GM21381 (cell line): ENCODE results near the gene UCP3.
A peak's percentile ranks its signal among the peaks of the same experiment; 100 is the strongest.

ENCODE experiments used
- ATAC-seq: cut with Tn5 transposase; IDR thresholded peaks from one replicate; pipeline ENCODE4 v1.9.1; 2021; ENCODE audit warnings: mild to moderate bottlenecking, moderate library complexity; ENCODE audit not compliant: unreplicated experiment

UCP3 gene

GRCh38 chr11:73980001-73980961 is 28.6 kb downstream of the UCP3 start:
- ATAC-seq: peak; percentile 46

- ATAC-seq: no peak
Measured at GRCh38 chr11:73978576-73979086, 30.3 kb downstream of the UCP3 start.

DNA sequence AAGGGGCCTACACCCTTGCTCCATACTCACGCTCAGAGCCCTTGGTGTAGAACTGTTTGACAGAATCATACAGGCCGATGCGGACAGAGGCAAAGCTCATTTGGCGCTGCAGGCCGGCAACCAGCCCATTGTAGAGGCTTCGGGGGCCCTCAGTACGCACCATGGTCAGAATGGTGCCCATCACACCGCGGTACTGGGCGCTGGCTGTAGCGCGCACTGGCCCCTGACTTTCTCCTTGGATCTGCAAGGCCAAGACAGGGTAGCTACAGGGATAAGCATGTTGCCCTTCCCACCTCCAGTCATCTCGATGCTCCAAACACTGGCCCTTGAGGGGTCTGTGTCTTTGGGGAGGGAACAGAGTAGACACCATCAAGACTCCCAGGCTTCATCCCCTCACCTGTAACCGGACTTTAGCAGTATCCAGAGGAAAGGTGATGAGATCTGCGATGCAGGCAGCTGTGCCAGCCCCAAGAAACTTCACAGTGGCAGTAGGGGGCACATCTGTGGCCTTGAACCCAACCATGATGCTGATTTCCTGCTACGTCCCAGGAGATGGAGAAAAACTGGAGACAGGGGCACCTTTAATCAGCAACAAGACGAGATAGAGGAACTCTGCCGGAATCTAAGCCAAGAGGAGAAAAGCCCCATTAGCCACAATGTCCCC is 30.9 kb downstream of the UCP3 start:
- no peak for ATAC-seq

- no peak for ATAC-seq
Measured at GRCh38 chr11:73976451-73977151, 32.3 kb downstream of the UCP3 start.

- ATAC-seq: no peak
Measured at GRCh38 chr11:73975479-73975757, 33.5 kb downstream of the UCP3 start.

DNA sequence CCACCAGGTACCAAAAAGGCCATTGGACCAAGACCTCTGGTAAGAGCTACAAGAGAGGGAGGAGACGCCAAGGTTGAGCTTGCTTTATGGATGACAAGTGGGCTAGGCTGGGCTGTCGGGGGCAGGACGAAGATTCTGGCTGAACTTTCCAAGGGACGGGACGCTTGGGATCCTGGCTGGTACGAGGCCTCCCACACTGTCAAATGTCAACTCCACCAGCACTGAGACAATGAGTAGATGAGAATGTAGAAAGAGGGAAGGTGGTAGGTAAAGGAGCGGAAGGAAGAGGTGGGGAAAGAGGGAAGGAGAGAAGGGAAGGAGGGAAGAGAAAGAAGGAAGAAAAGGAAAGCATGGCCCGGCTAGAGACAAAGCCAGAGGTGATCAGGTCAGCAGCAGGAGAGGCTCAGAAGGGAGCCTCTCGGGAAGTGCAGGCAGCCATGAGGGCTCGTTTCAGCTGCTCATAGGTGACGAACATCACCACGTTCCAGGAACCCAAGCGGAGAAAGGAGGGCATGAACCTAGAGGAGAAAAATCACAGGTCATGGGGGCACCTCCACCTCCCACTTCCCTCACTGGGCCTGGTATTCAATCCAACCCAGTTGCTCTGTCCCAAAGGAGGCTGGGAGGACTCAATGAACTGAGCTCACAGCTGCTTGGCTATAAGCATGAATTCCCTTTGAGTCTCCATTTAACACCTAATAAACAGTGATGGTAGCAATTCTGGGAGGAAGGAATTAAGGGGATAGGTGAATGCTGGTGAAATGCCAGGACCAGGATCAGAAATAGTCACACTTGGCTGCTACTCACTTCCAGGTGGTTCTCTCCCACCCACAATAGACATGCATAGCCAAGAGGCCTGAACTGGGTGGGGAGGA is 34.0 kb downstream of the UCP3 start:
- ATAC-seq: no peak

DNA sequence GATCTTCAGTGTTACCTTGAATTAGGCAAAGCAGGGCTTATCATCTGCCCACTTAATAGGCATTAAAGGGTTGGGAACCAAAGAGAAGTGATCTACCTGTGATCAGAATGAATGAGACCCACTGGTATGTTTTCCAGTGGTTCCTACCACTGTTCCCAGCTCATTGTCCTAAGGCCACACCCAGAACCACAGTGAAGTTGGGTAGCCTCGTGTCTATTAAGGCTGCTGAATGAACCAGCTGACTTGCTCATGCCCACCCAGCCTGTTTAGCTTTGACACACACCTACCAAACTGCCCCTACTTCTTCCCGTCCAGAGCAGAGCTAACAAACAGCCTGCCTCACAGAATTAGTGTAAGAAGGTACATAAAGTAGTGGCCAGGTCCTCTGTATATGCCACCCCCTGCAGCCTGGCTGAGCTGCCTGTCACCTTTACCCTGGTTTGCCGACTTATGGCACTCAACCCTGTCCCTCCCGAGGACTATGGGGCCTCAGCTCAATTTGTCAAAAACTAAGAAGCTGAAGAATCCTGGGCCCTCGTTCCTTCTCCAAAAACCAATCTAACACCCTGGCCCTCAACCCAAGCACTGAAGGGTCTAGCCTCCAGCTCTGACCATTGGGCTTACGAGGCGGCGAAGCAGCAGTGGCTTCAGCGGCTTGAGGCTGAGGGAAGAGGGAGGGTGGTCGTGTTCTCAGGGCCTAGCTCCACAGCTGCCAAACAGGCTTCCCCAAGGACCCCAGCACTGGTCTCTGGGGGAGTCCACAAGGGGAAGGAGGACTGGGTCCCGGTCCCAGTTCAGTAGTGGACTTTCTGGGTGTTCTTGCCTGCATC is 36.0 kb downstream of the UCP3 start:
- ATAC-seq: no peak

DNA sequence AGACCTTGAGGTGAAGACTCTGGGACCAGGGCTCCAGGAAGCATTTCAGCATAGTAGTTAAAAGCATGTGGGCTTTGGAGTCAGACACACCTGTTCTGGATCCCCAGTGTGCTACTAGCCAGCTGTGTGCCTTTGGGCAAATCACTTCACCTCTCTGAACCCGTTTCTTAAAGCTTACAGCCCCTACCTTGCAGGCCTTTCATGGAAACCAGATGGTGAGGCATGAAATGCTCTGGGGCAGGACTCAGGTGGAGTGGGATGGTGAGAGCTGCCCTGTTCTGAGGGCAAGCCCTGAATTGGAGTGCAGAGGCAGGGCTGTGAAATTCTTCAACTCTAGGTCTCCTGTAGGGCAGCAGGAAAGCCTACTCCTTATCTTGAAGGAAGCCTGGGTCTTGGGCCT is 36.7 kb downstream of the UCP3 start:
- ATAC-seq: no peak

- ATAC-seq: no peak
Measured at GRCh38 chr11:73971175-73971719, 37.6 kb downstream of the UCP3 start.

DNA sequence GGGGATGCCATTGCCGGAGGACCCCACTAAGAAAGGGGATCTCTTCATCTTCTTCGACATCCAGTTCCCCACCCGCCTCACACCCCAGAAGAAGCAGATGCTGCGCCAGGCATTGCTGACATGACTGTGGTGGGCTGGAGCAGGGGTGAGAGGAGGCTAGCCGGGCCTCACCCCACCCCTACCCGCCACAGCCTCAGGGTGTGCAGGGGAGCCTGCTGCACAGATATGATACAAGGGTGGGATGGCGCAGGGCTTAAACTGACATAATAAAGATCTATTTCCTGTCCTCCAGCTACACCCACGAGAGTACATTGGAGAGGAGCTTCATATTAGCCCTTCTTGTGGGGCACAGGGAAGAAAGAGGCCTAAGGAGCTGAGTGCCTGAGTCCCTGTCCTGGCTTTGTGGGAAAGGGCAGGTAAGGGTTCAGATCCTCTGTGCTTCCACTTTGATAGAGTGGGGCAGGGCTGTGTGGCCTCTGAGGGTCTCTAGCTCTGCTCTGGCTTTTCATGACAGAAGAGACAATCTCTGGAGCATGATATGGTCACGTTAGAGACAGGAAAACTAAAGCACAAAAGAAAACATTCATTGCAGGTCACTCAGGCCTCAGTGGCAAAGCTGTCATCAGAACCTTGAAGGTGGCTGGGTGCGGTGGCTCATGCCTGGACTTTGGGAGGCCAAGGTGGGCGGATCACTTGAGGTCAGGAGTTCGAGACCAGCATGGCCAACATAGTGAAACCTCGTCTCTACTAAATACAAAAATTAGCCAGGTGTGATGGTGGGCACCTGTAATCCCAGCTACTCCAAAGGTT is 38.7 kb downstream of the UCP3 start:
- ATAC-seq: no peak

GRCh38 chr11:73969091-73969490 is 39.8 kb downstream of the UCP3 start:
- no peak for ATAC-seq

GRCh38 chr11:73968356-73968966 is 40.4 kb downstream of the UCP3 start:
- no peak for ATAC-seq

DNA sequence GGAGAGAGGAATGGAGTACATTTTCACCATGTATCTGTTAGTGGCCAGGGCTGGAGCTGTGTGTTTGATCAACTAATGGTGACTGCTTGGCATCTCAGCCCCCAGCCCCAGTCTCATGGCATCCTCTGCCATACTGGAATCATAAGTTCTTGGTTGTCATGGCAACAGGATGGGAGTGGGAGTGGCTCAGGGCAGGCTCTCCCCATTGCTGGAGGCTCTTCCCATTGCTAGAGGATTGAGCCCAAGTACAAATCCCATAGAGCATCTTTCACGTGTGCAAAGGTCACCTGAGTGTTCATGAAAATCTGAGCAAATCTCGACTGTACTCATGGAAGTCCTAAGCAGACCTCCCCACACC is 43.1 kb downstream of the UCP3 start:
- ATAC-seq: no peak

DNA sequence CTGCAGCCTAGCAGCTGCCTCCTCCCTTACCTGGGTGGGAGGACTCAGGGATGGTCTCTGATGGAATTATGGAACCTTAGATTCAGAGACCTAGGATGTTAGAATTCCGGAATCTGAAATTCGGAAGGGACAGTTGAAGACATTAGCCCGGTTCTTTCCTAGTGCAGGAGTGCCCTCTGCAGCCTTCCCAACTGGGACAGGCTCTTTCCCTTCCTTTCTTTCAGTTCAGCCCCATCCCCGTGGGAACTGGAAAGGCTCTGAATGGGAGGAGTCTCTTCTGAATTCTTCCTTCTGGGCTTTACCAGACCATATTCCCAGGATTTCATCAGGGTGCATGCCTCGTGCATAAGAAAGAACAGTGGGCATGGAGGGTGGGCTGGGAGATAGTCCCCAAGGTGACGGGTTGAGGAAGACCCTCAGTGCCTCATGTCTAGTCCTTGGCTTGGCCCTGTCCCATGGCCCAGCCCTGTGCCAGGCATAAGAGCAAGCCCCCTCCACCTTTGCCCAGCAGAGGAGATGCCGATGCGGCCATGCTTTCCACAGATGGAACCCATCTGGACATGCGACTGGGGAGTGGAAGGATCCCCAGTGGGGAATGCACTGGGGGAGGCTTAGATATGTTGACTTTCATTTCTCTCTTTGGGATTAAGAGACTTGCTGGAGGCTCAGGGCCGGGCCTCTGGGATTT is 43.7 kb downstream of the UCP3 start:
- ATAC-seq: no peak

- ATAC-seq: no peak
Measured at GRCh38 chr11:73963861-73964260, 45.0 kb downstream of the UCP3 start.

DNA sequence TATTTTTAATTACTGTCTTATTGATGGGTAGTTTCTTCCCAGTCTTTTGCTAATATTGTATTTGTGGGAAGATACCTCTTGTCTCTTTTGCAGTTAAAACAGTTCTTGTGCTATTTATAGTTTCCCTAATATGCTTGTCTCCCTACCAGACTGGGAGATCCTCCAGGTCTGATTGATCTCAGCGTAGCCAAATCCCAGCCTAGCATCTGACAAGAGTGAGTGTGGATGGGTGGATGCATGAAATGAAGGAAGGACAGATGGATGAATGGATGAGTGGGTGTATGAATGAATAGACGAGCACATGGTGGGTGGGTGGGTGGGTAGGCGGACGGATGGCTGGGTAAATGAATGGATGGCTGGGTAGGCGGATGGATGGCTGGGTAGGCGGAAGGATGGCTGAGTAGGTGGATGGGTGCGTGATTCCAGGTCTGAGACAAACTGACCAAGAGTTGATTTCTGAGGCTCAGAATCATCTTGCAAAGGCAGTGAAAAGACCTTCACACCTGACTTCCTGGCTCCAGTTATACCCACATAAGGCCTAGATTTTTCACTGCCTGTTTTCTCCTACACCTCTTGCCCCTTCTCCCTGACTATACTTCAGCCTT is 46.7 kb downstream of the UCP3 start:
- no peak for ATAC-seq

- ATAC-seq: no peak
Measured at GRCh38 chr11:73961321-73961720, 47.6 kb downstream of the UCP3 start.
